CD4-positive, alpha-beta T cell treated with Interleukin-15 for 4 hours (primary cell): ENCODE measurements around the gene LYST.
"Not testable (repeated sequence)": the region's sequence is repeated elsewhere in the genome, so short reads cannot be mapped to it uniquely, and the experiment has no call there.

Source experiments
- DNase-seq: peaks from one replicate; pipeline ENCODE4 v3.0.0-alpha.2; 2020; ENCODE audit warnings: low spot score

LYST gene

GRCh38 chr1:235866205-235866912 lies at the start of gene LYST:
Gene LYST (minus strand): TSS chr1:235866906. CDS start chr1:235830417, 36,489 bp downstream.
- peak; percentile 51 for DNase-seq

DNA sequence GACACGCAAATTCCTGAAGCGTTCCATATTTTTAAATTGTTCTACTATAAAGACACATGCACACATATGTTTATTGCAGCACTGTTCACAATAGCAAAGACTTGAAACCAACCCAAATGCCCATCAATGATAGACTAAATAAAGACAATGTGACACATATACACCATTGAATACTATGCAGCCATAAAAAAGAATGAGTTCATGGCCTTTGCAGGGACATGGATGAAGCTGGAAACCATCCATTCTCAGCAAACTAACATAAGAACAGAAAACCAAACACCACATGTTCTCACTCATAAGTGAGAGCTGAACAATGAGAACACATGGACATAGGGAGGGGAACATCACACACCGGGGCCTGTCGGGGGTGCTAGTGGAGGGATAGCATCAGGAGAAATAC lies 48.8 kb upstream of the LYST start:
- DNase-seq, result not testable (repeated sequence)

DNA sequence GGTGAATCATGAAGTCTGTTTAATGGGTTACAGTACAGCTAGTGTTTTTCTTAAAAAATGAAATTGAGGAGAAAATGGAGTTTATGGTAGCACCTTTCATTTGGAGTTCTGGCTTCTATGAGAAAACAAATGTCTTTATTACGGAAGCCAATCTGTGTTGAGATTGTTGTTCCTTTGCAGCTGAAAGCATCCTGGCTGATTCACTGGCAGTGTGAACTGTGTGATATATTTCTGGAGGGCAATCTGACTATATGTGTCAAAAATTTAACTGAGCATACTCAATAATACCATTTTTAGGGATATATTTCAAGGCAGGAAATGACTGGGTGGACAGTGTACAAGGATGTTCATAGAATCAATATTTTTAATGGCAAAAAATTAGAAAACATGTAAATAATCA lies 46.6 kb upstream of the LYST start:
- DNase-seq, result no peak

DNA sequence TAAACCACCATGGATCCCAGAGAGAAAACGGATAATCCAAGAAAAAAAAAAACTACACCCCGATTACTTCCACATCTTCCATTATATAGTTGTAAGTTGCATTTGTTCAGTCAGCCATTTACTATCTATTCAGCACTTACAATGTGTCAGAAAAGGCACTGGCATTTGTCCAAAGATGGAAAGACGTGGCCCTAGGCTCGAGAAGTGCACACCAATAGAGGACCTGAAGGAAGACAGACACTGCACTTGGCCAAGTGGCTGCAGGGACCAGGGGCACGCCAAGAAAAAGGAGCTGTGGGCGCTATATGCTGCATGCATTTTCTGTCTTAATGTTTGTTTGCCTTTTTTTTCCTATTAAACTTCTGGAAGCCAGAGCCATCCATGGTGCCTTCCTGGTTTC lies 45.2 kb upstream of the LYST start:
- no peak for DNase-seq

DNA sequence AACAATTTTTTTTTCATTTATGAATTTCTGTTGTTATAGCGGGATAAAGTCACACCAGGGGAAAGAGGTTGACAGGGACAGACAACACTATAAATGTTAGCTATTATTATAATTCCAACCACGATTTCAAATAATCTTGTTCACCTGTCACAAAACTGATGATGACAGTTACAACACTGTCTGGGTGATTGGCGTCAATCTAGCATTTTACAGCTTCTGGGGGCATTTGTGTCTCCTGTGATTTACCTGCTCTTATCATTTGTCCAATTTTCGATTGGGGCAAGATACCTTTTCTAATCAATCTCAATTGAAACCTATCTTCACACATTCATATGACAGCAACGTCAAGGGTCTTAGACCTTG lies 44.6 kb upstream of the LYST start:
- DNase-seq, result no peak

DNA sequence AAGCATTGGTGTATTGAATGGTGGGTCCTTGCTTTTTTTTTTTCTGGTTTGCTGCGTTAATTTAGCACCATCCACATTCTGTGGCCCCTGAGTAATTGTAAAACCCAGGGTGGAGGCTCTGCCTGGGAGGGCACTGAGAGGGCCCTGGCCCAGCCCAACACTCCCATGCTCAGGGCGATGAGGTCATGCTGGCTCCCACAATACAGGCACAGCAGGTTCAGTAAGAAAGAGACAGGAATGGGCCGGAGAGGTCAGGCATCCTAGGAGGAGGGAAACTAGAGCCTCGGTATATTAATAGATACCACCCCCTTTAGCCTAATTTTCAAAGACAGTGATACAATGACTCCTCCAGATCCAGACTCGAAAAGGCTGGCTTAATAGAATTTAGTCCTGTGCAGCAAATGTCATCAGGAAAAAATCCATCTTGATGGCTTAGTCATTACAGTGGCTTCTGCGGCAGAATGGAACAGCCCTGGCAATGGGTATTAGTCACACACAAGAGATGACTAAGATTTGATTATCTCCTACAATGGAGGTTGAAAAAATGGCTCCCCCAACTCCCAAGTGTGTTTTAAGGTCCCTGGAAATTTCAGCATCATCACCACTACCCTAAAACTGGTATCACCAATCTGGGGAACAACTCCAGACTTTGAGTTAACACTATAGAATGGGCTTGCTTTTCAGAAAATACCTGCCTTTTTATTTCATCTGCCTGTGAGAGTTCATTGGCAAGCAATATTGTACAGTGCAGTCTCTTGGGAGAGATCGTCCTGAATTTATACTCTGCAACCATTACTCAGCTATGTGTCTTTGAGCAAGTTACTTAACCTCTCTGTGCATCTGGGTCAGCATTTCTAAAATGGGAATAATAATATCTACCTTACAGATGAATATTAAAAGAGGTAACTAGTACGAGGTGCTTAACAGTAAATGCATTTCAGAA lies 43.9 kb upstream of the LYST start:
- peak; percentile 29 for DNase-seq

GRCh38 chr1:235908742-235909520 lies 42.2 kb upstream of the LYST start:
- DNase-seq, result no peak

- DNase-seq, result no peak
These were observed 41.2 kb upstream of the LYST start for GRCh38 chr1:235907897-235908240.

- DNase-seq, result no peak
These were observed 40.6 kb upstream of the LYST start for GRCh38 chr1:235907187-235907896.

DNA sequence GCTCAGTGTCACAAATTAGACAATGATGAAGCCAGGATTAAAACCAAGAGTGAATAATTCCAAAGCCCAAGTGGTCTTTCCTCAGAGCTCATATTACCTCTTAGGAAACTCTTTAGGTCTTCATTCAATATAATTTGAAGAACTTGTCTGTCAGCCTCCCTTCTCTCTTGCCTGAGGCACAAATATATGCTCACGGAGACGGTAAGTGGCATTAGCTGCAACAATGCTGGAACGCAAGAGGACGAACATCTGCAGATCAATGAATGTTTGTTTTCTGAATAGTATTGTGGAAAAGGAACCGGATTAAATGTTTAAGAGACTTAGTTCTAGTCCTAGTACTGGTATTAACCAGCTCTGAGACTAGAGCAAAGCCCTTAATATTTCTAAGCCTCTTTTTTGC lies 39.7 kb upstream of the LYST start:
- DNase-seq, result no peak

- DNase-seq, result not testable (repeated sequence)
These were observed 37.1 kb upstream of the LYST start for GRCh38 chr1:235903809-235904208.

- no peak for DNase-seq
These were observed 36.2 kb upstream of the LYST start for GRCh38 chr1:235902677-235903542.

GRCh38 chr1:235901461-235901860 lies 34.8 kb upstream of the LYST start:
- DNase-seq, result no peak

- DNase-seq, result no peak
These were observed 31.4 kb upstream of the LYST start for GRCh38 chr1:235898126-235898525.

DNA sequence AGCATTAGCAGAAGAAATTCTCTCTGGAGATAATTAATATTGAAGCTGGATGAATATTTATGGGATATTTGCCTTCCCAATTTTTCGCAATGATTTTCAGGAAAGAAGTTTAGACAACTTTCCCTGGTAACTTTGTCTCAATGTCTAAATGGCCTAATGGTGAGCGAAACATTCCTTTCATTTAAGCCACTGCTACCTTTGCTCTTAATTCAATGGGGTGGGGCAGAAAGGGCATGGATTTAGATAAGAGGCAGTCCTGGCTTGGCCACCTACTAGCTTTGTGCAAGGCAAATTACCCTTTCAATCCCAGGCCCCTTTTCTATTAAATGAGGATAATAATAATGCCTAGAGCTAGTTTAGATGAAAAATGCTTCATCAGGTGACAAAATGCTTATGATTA lies 27.1 kb upstream of the LYST start:
- DNase-seq, result no peak

GRCh38 chr1:235892734-235893413 lies 26.2 kb upstream of the LYST start:
- DNase-seq, result no peak

GRCh38 chr1:235892202-235892601 lies 25.5 kb upstream of the LYST start:
- DNase-seq, result no peak

DNA sequence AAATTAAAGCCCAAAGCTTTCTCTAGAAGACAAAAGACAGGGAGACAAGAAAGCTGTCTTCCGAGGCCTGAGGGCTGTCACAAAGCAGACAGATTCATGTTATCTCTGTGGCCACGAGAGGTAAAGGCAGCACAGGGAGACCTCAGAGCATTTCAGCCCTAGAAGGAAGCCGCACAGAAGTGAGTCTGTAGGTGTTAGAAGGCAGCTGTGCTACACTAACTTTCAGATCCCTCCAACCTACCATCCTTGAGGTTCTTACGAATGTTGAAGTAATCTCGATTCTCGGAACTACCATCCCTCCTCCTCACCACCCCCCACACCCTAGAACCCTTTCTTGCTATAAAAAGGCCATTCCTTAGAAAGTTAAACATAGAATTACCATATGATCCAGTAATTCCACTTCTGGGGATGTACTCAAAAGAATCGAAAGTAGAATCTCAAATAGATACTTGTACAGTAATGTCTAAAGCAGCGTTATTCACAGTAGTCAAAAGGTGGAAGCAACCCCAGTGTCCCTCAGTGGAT lies 21.5 kb upstream of the LYST start:
- peak; percentile 83 for DNase-seq

DNA sequence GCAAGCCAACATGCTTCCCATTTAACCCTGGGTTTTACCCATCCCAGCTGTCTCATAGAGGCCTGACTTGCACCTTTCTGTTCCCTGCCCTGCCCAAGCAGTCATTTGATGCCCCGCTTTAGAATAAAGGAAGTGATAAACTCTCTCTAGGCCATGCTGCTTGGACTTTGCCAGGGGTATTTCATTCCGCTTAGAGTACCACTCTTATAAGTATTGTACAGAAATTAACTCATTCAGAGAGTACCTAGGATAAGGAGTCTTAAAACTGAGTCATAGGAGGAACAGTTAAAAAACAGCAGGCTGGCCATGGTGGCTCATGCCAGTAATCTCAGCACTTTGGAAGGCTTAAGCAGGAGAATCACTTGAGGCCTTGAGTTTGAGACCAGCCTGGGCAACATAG lies 21.0 kb upstream of the LYST start:
- DNase-seq, result no peak

- DNase-seq, result no peak
These were observed 19.1 kb upstream of the LYST start for GRCh38 chr1:235885655-235886262.
